Body of pancreas (tissue), 4 donors: ENCODE data around the gene GEMIN4.
"Not testable (repeated sequence)": the region's sequence is repeated elsewhere in the genome, so short reads cannot be mapped to it uniquely, and the experiment has no call there.

Experiments
- CTCF ChIP-seq, 7 experiments: fragments of 450-650 bp in 4 of 7; fragments of 200-600 bp in 3 of 7; sonication (generic) in 3 of 7; IDR thresholded peaks; one replicate each; pipeline ENCODE4 v1.5.1; 2016 to 2019; ENCODE audit warnings: antibody characterized with exemption in 7 of 7
- POLR2A ChIP-seq, 3 donors: fragments of 450-650 bp; IDR thresholded peaks; one replicate each; pipeline ENCODE4 v1.6.1; 2016; ENCODE audit warnings: antibody characterized with exemption in 3 of 3, mild to moderate bottlenecking in 2 of 3

GRCh38 chr17:790874-791247 is 38.8 kb upstream of the GEMIN4 start:
- not testable (repeated sequence) for TF ChIP-seq CTCF, POLR2A (IDR thresholded peaks at IDR 0.05)
